DMS114 treated with DMSO at 0.1 percent for 48 hours (cell line): ENCODE measurements around the gene REXO5.
"Not testable (repeated sequence)": the region's sequence is repeated elsewhere in the genome, so short reads cannot be mapped to it uniquely, and the experiment has no call there.

Experiments
- DNase-seq: peaks from one replicate; lab custom pipeline; 2025; ENCODE audit not compliant: unreplicated experiment; lab: John Stamatoyannopoulos, UW

The REXO5 gene

GRCh38 chr16:20799599-20799998, 6.7 kb upstream of the REXO5 start:
- peak; percentile 13 for DNase-seq

DNA sequence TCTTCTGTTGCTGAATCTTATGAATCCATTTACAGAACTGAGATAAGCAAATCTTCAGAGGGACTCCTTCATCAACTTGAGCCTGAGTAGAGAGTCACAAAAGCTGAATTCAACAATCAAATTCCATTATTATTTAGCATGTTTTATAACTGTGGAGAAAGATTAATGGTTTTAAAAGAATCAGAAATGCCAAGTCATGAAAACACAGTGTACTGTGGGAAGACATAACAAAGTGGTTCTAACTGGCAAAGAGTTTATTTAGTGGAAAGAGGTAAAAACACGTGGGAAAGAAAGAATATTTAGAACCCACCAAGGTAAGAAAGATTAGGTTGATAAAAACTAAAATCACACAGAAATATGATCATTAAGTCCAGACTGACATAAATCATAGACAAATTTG, 5.0 kb upstream of the REXO5 start:
- DNase-seq = no peak

- no peak for DNase-seq
Measured at GRCh38 chr16:20803192-20803560, 3.2 kb upstream of the REXO5 start.

- no peak for DNase-seq
Measured at GRCh38 chr16:20803561-20804214, 2.6 kb upstream of the REXO5 start.

DNA sequence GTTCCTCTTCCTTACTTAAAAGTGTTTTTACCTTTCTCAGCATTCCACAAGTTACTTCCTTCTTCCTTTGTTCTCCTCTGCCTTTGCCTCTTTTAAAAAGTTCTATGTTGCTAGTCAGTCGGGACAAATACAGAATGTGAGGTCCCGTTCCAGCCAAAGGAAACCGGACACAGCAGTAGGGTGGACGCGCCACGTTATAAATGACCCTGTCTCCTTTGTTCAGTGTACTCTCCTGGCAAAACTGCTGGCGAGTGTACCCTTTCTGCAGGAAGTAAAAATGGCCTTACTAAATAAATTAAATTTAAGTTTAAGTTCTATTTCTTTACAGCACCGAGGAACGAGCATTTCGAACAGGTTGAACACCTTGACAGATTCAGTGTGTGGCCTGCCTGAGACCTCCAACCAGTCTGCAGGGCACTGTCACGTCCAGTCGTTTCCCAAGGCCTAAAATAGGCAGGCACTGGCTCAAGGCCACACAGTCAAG, 601 bp upstream of the REXO5 start:
- not testable (repeated sequence) for DNase-seq

GRCh38 chr16:20807862-20808261, 1.5 kb downstream of the REXO5 start:
- no peak for DNase-seq

DNA sequence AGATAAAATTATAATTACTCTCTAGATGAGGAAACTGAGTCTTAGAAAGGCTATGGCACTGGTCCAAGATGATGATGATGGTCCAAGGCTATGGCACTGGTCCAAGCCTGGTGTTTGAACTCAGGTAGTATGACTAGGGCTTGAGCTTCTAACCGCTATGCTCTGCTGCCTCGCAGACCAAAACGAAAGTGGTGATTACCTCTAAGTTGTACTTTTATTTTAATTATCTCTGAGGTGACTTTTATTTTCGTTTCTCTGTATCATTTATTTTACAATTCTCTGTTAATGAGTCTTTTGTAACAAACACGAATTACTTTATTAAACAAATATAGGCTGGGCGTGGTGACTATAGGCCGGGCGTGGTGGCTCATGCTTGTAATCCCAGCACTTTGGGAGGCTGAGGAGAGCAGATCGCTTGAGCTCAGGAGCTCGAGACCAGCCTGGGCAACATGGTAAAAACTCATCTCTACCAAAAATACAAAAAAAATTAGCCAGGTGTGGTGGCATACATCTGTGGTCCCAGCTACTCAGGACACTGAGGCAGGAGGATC, 5.6 kb downstream of the REXO5 start:
- no peak for DNase-seq

DNA sequence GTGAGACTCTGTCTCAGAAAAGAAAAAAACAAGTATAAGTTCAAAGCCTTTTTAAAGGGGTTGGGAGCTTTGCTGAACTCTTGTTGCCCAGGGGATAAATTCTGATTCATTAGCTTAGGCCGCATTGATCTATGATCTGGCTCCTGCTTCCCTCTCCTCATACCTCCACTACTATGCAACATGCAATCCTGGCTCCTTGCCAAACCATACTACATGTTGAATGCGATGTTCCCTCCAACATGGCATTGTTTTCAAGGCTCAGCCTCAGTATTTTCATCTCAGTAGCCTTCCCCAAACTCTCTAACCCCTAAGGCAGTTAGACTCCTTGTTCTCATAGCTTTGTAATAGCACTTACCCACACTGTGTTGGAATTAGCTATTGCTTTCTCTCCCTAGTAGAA, 6.2 kb downstream of the REXO5 start:
- DNase-seq = no peak

GRCh38 chr16:20814784-20815183, 8.5 kb downstream of the REXO5 start:
- no peak for DNase-seq

GRCh38 chr16:20818929-20819585, 12.7 kb downstream of the REXO5 start:
- DNase-seq = no peak

- DNase-seq = no peak
Measured at GRCh38 chr16:20821682-20822081, 15.4 kb downstream of the REXO5 start.

DNA sequence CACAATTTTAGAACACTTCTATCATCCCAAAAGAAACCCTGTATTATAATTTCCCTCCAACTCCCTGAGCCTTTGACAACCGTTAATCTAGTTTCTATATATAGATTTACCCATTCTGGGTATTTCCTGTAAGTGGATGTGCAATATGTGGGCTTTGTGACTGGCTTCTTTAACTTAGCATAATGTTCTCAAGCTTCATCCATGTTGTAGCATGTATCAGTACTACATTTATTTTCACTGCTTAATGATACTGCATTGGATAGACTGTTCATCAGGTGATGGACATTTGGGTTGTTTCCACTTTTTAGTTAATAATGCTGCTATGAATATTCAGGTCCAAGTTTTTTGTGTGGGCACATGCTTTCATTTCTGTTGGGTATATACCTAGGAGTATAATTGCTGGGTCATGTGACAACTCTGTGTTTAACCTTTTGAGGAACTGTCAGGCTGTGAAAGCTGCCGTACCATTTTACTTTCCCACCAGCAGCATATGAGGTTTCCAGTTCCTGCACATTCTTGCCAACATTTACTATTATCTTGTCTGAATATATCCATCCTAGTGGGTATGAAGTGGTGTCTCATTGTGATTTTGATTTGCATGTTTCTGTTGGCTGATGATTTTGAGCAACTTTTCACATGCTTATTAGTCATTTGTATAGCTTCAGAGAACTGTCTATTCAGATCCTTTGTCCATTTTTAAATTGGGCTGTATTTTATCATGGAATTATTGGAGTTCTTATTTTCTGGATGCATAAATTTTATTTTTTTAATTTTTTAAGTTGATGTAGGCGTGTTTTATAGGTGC, 16.4 kb downstream of the REXO5 start:
- no peak for DNase-seq

GRCh38 chr16:20826039-20826566, 19.8 kb downstream of the REXO5 start:
- DNase-seq = no peak

DNA sequence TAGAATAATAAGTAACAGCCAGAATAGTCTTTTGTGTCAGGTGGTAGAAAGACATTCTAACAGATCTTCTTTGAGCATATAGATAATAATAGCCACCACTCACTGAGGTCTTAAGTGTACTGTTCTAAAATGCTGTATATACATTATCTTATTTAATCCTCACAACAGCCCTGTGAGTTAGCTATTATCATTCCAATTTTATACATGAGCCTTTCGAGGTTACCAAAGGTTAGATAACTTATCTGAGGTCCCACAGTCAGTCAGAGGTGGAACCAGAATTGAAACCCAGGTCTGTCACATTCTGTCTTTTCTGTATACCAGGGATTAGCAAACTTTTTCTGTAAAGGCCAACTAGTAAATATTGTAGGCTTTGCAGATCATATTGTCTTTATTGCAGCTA, 23.2 kb downstream of the REXO5 start:
- DNase-seq = no peak

DNA sequence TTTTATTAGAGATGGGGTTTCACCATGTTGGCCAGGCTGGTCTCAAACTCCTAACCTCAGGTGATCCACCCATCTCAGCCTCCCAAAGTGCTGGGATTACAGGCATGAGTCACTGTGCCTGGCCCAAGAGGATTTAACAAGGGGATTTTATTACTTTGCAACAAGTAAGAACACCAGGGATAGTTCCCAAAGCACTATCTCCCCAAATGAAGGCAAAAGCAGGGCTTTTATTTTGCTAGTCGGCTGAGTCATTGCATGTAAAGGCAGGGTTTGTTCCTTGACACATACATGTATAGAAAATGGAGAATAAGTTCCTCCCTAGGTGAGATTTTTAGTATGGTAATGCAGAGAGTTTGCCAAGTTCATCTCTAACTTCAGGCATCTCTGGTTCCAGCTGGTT, 24.0 kb downstream of the REXO5 start:
- DNase-seq = no peak

DNA sequence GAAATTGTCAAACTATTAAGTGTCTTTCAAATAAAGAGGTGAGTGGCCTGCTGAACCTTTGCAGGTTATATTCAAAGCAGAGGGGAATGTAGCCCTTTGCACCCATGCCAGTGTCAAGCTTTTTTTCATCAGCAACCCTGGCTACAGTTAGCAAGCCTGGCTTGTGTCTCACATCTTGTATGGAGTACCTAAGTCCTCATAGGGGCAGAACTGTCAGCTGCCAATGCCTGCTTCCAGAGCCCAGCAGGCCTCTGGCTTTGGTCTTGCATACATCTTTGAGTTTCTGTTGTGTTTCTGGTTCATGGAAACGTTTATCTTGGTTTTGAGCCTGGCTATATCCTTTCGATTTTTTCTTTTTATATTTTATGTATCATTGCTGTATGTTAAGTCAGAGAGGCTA, 26.8 kb downstream of the REXO5 start:
- DNase-seq = no peak

DNA sequence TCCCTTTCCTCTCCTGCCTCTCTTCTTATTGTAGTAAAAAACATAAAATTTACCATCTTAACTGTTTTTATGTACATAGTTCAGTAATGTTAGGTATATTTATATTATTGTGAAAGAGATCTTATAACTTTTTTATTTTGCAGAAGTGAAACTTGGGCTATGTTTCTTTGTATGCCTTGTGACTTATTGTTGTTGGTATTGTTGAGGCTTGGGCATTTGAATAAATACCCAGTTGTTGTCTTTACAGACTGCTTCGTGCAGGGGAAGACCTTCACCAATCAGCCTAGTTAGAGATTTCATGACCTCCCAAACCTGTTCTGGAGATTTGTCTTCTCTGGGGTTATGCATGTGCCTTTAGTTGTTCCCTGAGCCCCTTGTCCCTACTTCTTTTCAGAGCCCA, 31.9 kb downstream of the REXO5 start:
- no peak for DNase-seq

GRCh38 chr16:20839504-20839903, 33.2 kb downstream of the REXO5 start:
- DNase-seq = no peak

GRCh38 chr16:20844054-20844453, 37.7 kb downstream of the REXO5 start:
- no peak for DNase-seq

GRCh38 chr16:20844588-20844987, 38.3 kb downstream of the REXO5 start:
- no peak for DNase-seq

GRCh38 chr16:20846030-20846429, 39.7 kb downstream of the REXO5 start:
- DNase-seq = no peak

DNA sequence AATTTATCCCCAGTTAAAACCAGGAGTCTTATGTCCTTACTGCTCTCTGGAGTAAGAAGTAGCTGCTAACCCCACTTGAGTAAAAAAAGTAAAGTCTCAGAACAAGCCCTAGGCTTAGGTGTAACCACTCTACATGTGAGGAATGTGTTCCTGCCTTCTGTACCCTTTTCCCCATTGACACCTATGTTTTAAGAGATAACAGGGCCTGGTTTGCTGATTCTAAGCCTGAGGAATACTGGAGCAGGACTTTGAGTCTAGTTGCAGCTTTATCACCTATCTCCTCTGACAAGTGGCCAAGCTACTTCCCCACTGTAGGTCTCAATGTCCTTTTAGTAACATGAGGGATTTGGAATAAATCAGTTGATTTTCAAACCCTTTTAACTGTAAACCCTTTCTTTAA, 40.2 kb downstream of the REXO5 start:
- DNase-seq = no peak
